SK-N-SH (cell line): ENCODE data around the gene KRT71. TPM values are rescaled to one million over a fixed set of nuclear protein-coding genes. Genes with fewer than 3 reads are reported as not detected.

Source experiments
- CTCF ChIA-PET: fragments of 300-600, 350-600 bp; formaldehyde crosslinking; extraction: SDS; loops from one replicate; lab custom pipeline; 2021; lab: Yijun Ruan, JAX
- POLR2A ChIA-PET: fragments of 350-600 bp; sonication (Branson Sonifier 250); formaldehyde crosslinking; extraction: SDS; loops from one replicate; lab custom pipeline; 2020; ENCODE audit warnings: antibody characterized with exemption, inconsistent platforms; lab: Yijun Ruan, JAX
- DNase-seq: peaks from one replicate; pipeline ENCODE4 v3.0.0; 2012
- H2AFZ ChIP-seq: fragments of 200-600 bp; sonication (generic); 2 replicates; pipeline ENCODE4 v1.8.1; 2016; ENCODE audit warnings: antibody characterized with exemption, mild to moderate bottlenecking, low read depth
- H3F3A ChIP-seq: fragments of 200-600 bp; sonication (generic); replicated peaks from 2 replicates; pipeline ENCODE3; 2016; ENCODE audit warnings: antibody characterized with exemption, mild to moderate bottlenecking; ENCODE audit not compliant: insufficient read depth
- H3K27ac ChIP-seq, 2 experiments: fragments of 200-500 bp in 1 of 2; fragments of 200-600 bp in 1 of 2; sonication (Bioruptor generic) in 1 of 2; sonication (generic), shearing (Covaris generic) in 1 of 2; 2 replicates each; pipeline versions ENCODE4 v1.5.1 to v1.6.1; 2014 to 2016; ENCODE audit warnings: low read depth in 2 of 2, inconsistent platforms in 1 of 2, low read length in 1 of 2, mild to moderate bottlenecking in 1 of 2, mixed read lengths in 1 of 2
- H3K27me3 ChIP-seq: fragments of 200-600 bp; sonication (generic), shearing (Covaris generic); 2 replicates; pipeline ENCODE4 v1.6.1; 2016; ENCODE audit warnings: mixed run types; ENCODE audit not compliant: insufficient read depth
- H3K36me3 ChIP-seq, 2 experiments: fragments of 200-500 bp in 1 of 2; fragments of 200-600 bp in 1 of 2; sonication (Bioruptor generic) in 1 of 2; sonication (generic) in 1 of 2; replicated peaks in 1 of 2; 2 replicates each; pipeline versions ENCODE3 to v1.5.1; 2014 to 2016; ENCODE audit warnings: low read length in 1 of 2, mild to moderate bottlenecking in 1 of 2; ENCODE audit not compliant: insufficient read depth in 2 of 2, control insufficient read depth in 1 of 2
- H3K4me1 ChIP-seq, 2 experiments: fragments of 200-500 bp in 1 of 2; fragments of 200-600 bp in 1 of 2; sonication (Bioruptor generic) in 1 of 2; sonication (generic), shearing (Covaris generic) in 1 of 2; 2 replicates each; pipeline versions ENCODE4 v1.5.1 to v1.6.1; 2014 to 2016; ENCODE audit warnings: low read depth in 1 of 2, low read length in 1 of 2, mixed run types in 1 of 2; ENCODE audit not compliant: insufficient read depth in 2 of 2, control insufficient read depth in 1 of 2
- H3K4me2 ChIP-seq: fragments of 200-600 bp; sonication (generic), shearing (Covaris generic); 2 replicates; pipeline ENCODE4 v1.6.1; 2017; ENCODE audit warnings: mixed run types
- H3K4me3 ChIP-seq, 2 experiments: fragments of 200-500 bp in 1 of 2; fragments of 200-600 bp in 1 of 2; sonication (Bioruptor generic) in 1 of 2; sonication (generic), shearing (Covaris generic) in 1 of 2; 2 replicates each; pipeline versions ENCODE4 v1.5.1 to v1.8.1; 2014 to 2016; ENCODE audit warnings: low read depth in 2 of 2, inconsistent platforms in 1 of 2, low read length in 1 of 2, mild to moderate bottlenecking in 1 of 2, mixed read lengths in 1 of 2, moderate library complexity in 1 of 2
- H3K79me2 ChIP-seq: fragments of 200-600 bp; sonication (generic); 2 replicates; pipeline ENCODE4 v1.8.1; 2017; ENCODE audit warnings: mild to moderate bottlenecking; ENCODE audit not compliant: insufficient read depth
- H3K9ac ChIP-seq: fragments of 200-600 bp; sonication (generic); 2 replicates; pipeline ENCODE4 v1.6.1; 2017; ENCODE audit warnings: mixed run types
- H3K9me2 ChIP-seq: fragments of 200-600 bp; sonication (generic); 2 replicates; pipeline ENCODE4 v1.6.1; 2017; ENCODE audit warnings: mixed run types
- H3K9me3 ChIP-seq: fragments of 200-600 bp; sonication (generic); 2 replicates; pipeline ENCODE4 v1.6.1; 2017; ENCODE audit warnings: mixed run types, mild to moderate bottlenecking, moderate library complexity
- H4K20me1 ChIP-seq: fragments of 200-600 bp; sonication (generic); 2 replicates; pipeline ENCODE4 v1.6.1; 2017; ENCODE audit warnings: mild to moderate bottlenecking, mixed run types; ENCODE audit not compliant: insufficient read depth
- EP300 ChIP-seq, 2 experiments: IDR thresholded peaks; 2 replicates each; pipeline versions ENCODE4 v1.4.0 to v1.6.1; 2012; ENCODE audit warnings: borderline replicate concordance in 1 of 2, low read depth in 1 of 2, low read length in 1 of 2
- EZH2phosphoT487 ChIP-seq: fragments of 200-600 bp; sonication (generic); IDR thresholded peaks from 2 replicates; pipeline ENCODE4 v1.6.1; 2017; ENCODE audit warnings: low read depth, mixed run types, mild to moderate bottlenecking, antibody characterized with exemption, moderate library complexity, borderline replicate concordance
- FOSL2 ChIP-seq: IDR thresholded peaks from 2 replicates; pipeline ENCODE4 v1.4.0; 2012; ENCODE audit warnings: low read depth, mild to moderate bottlenecking, moderate library complexity, borderline replicate concordance
- FOXM1 ChIP-seq: IDR thresholded peaks from 2 replicates; pipeline ENCODE4 v1.4.0; 2012; ENCODE audit warnings: low read depth, mild to moderate bottlenecking
- GABPA ChIP-seq: IDR thresholded peaks from 2 replicates; pipeline ENCODE4 v1.4.0; 2012; ENCODE audit warnings: low read depth, mild to moderate bottlenecking
- MAX ChIP-seq: IDR thresholded peaks from 2 replicates; pipeline ENCODE4 v1.4.0; 2012; ENCODE audit warnings: low read depth
- MEF2A ChIP-seq: IDR thresholded peaks from 2 replicates; pipeline ENCODE4 v1.4.0; 2012; ENCODE audit warnings: low read depth, borderline replicate concordance
- MXI1 ChIP-seq: IDR thresholded peaks from 2 replicates; pipeline ENCODE4 v1.6.1; 2012; ENCODE audit warnings: mild to moderate bottlenecking, low read depth, low read length, improper control_type of control experiment
- NFIC ChIP-seq: IDR thresholded peaks from 2 replicates; pipeline ENCODE4 v1.4.0; 2012; ENCODE audit warnings: borderline replicate concordance
- NRF1 ChIP-seq: IDR thresholded peaks from 2 replicates; pipeline ENCODE4 v1.6.1; 2012; ENCODE audit warnings: low read depth, mild to moderate bottlenecking, low read length
- POLR2AphosphoS5 ChIP-seq: IDR thresholded peaks from 2 replicates; pipeline ENCODE4 v1.6.1; 2012; ENCODE audit warnings: low read depth, low read length
- RAD21 ChIP-seq: IDR thresholded peaks from 2 replicates; pipeline ENCODE4 v1.6.1; 2012; ENCODE audit warnings: mild to moderate bottlenecking, low read length
- RFX5 ChIP-seq: IDR thresholded peaks from 2 replicates; pipeline ENCODE4 v1.6.1; 2012; ENCODE audit warnings: mild to moderate bottlenecking, improper control_type of control experiment, low read length
- RXRA ChIP-seq: IDR thresholded peaks from 2 replicates; pipeline ENCODE4 v1.4.0; 2012; ENCODE audit warnings: low read depth, mild to moderate bottlenecking, borderline replicate concordance
- SIN3A ChIP-seq: IDR thresholded peaks from 2 replicates; pipeline ENCODE4 v1.6.1; 2012; ENCODE audit warnings: low read depth, mild to moderate bottlenecking, low read length, moderate library complexity, borderline replicate concordance
- SMC3 ChIP-seq: IDR thresholded peaks from 2 replicates; pipeline ENCODE4 v1.6.1; 2012; ENCODE audit warnings: low read depth, low read length, improper control_type of control experiment
- TAF1 ChIP-seq: IDR thresholded peaks from 2 replicates; pipeline ENCODE4 v1.6.1; 2012; ENCODE audit warnings: low read depth, mild to moderate bottlenecking, low read length, moderate library complexity, borderline replicate concordance
- TCF12 ChIP-seq: IDR thresholded peaks from 2 replicates; pipeline ENCODE4 v1.4.0; 2012
- TEAD4 ChIP-seq: IDR thresholded peaks from 2 replicates; pipeline ENCODE4 v1.4.0; 2012; ENCODE audit warnings: mild to moderate bottlenecking, borderline replicate concordance; ENCODE audit not compliant: insufficient read depth
- YY1 ChIP-seq: IDR thresholded peaks from 2 replicates; pipeline ENCODE4 v1.4.0; 2012; ENCODE audit warnings: low read depth, mild to moderate bottlenecking
- WGBS: methylation state at CpG from one replicate; pipeline ENCODE4 v1.1.6; 2017; ENCODE audit warnings: low lambda C conversion rate; 5-methylcytosine and 5-hydroxymethylcytosine counted together
- polyA plus RNA-seq, 3 experiments: library from polyadenylated mRNA; depleted of rRNA; stranded (reverse); fragments of >200 nt; gene quantifications; 2 replicates each; pipeline ENCODE4 v1.2.3, GENCODE V29; 2012
- TF ChIP-seq, protein P1 (sequence below): fragments of 200-600 bp; sonication (generic); IDR thresholded peaks from 2 replicates; pipeline ENCODE4 v1.6.1; 2017; ENCODE audit warnings: antibody characterized with exemption, mild to moderate bottlenecking, moderate library complexity

Gene KRT71
- polyA plus RNA-seq, 1 of the 3 experiments (the other 2 are of a cell fraction), result not detected

GRCh38 chr12:52525661-52526499 is 27.1 kb downstream of the KRT71 start (continued):
- no peak for TF ChIP-seq TEAD4
- no peak for TF ChIP-seq TAF1
- TF ChIP-seq, protein P1, sequence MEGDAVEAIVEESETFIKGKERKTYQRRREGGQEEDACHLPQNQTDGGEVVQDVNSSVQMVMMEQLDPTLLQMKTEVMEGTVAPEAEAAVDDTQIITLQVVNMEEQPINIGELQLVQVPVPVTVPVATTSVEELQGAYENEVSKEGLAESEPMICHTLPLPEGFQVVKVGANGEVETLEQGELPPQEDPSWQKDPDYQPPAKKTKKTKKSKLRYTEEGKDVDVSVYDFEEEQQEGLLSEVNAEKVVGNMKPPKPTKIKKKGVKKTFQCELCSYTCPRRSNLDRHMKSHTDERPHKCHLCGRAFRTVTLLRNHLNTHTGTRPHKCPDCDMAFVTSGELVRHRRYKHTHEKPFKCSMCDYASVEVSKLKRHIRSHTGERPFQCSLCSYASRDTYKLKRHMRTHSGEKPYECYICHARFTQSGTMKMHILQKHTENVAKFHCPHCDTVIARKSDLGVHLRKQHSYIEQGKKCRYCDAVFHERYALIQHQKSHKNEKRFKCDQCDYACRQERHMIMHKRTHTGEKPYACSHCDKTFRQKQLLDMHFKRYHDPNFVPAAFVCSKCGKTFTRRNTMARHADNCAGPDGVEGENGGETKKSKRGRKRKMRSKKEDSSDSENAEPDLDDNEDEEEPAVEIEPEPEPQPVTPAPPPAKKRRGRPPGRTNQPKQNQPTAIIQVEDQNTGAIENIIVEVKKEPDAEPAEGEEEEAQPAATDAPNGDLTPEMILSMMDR, result no peak
- no peak for TF ChIP-seq SMC3
- TF ChIP-seq POLR2AphosphoS5, result no peak
- no peak for TF ChIP-seq SIN3A
- TF ChIP-seq, all 33 proteins: peak for 0

- Histone ChIP-seq H3K79me2 (no peaks in the 10 kb centered on the region), H2AFZ (no peak overlapping the region), H3K4me1 (no peaks in the 10 kb centered on the region), H3K36me3 (no peaks in the 10 kb centered on the region), H4K20me1 (no peaks in the 10 kb centered on the region), H3K4me3 (no peak overlapping the region), H3K9me2 (no peaks in the 10 kb centered on the region), H3F3A (no peaks in the 10 kb centered on the region)
- ChIA-PET CTCF (interaction anchor here (1.1 kb wide), 1 partner anchor 12 kb away, joined by 3 read pairs; no protein-coding TSS in a partner anchor), POLR2A (no interaction called here)
- no peak for TF ChIP-seq EZH2phosphoT487
- no peak for TF ChIP-seq FOSL2
- TF ChIP-seq MEF2A, result no peak
- no peak for TF ChIP-seq GABPA
- TF ChIP-seq, protein P1, result no peak
- no peak for TF ChIP-seq RAD21
- TF ChIP-seq SMC3, result no peak
- no peak for TF ChIP-seq MXI1
- no peak for TF ChIP-seq TCF12
- TF ChIP-seq NFIC, result no peak
- TF ChIP-seq NRF1, result no peak
- no peak for TF ChIP-seq YY1
- no peak for TF ChIP-seq FOXM1
- no peak for TF ChIP-seq RFX5
- no peak for TF ChIP-seq EP300 (IDR thresholded peaks at IDR 0.05; ENCODE audit: borderline replicate concordance in 1 of 2, low read depth in 1 of 2, low read length in 1 of 2)
- no peak for TF ChIP-seq MAX
- no peak for TF ChIP-seq TAF1
- no peak for TF ChIP-seq RXRA
- TF ChIP-seq, all 33 proteins: peak for 0
- WGBS, result 40% methylated on average over 5 of the region's 5 CpGs
- peaks cover 42% of the 10 kb centered on the region; the same call in 1 of the 2 replicates for H3K27me3 ChIP-seq
- no peaks in the 10 kb centered on the region for H3K9me3 ChIP-seq
- DNase-seq, result no peak
- H3K9ac ChIP-seq, result no peak overlapping the region
- no peak overlapping the region for H3K27ac ChIP-seq
- no peak overlapping the region for H3K4me2 ChIP-seq
Observed at GRCh38 chr12:52524898-52525591, 27.9 kb downstream of the KRT71 start.
